Measurements from ENCODE around the gene HNRNPH1. TPM values are rescaled to one million over a fixed set of nuclear protein-coding genes. Genes with fewer than 3 reads are reported as not detected.

Gene HNRNPH1
- total and polyA plus RNA-seq, 2 of the 8 experiments (the other 6 are each of a cell fraction or from before 2014, with no cell fraction given) = 170 to 735 TPM

DNA sequence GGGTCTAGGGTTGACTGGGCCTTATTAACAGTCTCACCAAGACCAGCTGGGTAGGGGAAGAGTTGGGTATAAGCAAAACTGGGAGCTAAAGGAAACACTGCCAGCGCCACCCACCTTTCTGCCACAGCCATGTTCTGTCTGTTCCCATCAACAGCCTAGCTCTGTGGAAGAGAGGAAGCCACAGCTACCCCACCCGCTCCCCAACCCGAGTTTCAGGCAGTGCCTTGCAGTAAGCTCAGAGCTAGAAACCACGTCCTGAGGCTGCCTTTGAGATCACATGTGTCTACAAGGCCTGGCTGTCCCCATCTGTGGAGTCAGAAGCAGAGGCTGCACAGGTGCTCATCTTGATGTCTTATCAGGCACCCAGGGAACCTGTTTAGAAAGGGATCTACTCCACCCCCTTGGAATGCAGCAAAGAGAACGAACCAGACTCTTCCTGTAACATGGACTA lies 15.3 kb downstream of the HNRNPH1 start:
- Histone ChIP-seq H4K5ac (ENCODE audit: insufficient read length, low read depth, low read length) (no peak overlapping the region), H2BK120ac (replicated peaks; ENCODE audit: low read depth, low read length) (no peak overlapping the region), H3K23me2 (ENCODE audit: low read depth, low read length) (no peaks in the 10 kb centered on the region), H2BK15ac (ENCODE audit: low read length) (no peak overlapping the region), H2BK12ac (ENCODE audit: low read depth, low read length) (no peak overlapping the region), H3K27me3 (replicated peaks in 1 of 4; ENCODE audit: control insufficient read depth in 3 of 4, extremely low read depth in 1 of 4, insufficient read depth in 3 of 4, low read length in 3 of 4) (no peaks in the 10 kb centered on the region), H3K27ac (ENCODE audit: low read depth, low read length) (no peak overlapping the region), H2BK5ac (ENCODE audit: low read depth, low read length) (no peak overlapping the region), H2BK20ac (ENCODE audit: low read length) (no peak overlapping the region), H3K4me3 (ENCODE audit: extremely low read depth in 1 of 4, insufficient read depth in 2 of 4, low read depth in 3 of 4, low read length in 4 of 4) (no peak overlapping the region), H4K91ac (replicated peaks; ENCODE audit: insufficient read length, low read length) (no peak overlapping the region), H4K20me1 (replicated peaks in 1 of 2; ENCODE audit: control insufficient read depth in 1 of 2, insufficient read depth in 2 of 2, low read length in 2 of 2) (peaks cover 13 to 25% of the 10 kb centered on the region in 2 experiments), H3K9ac (replicated peaks in 1 of 4; ENCODE audit: extremely low read depth in 1 of 4, low read depth in 3 of 4, low read length in 3 of 4) (no peak overlapping the region), H3K9me3 (ENCODE audit: insufficient read depth in 2 of 2, low read depth in 1 of 2, low read length in 1 of 2) (no peaks in the 10 kb centered on the region), H3K79me1 (ENCODE audit: low read depth, low read length) (peaks cover 2% of the 10 kb centered on the region; the same call in 1 of the 2 replicates), H3K14ac (ENCODE audit: insufficient read length) (no peak overlapping the region), H3K4me1 (replicated peaks in 1 of 4; ENCODE audit: control insufficient read depth in 3 of 4, insufficient read depth in 4 of 4, low read length in 3 of 4) (no peaks in the 10 kb centered on the region), H3K23ac (ENCODE audit: insufficient read length) (no peak overlapping the region), H4K8ac (ENCODE audit: extremely low read depth, insufficient read depth, low read length) (no peak overlapping the region), H3K36me3 (ENCODE audit: control insufficient read depth in 2 of 4, insufficient read depth in 4 of 4, low read length in 3 of 4) (peaks cover 25 to 75% (median 42%) of the 10 kb centered on the region in 4 experiments), H3K4ac (replicated peaks; ENCODE audit: insufficient read length, low read depth, low read length) (no peak overlapping the region), H3K18ac (ENCODE audit: extremely low read depth, low read length) (no peak overlapping the region), H2AFZ (ENCODE audit: low read length) (no peak overlapping the region), H2AK5ac (ENCODE audit: low read depth, low read length) (no peak overlapping the region), H3K56ac (replicated peaks; ENCODE audit: insufficient read length, low read depth, low read length) (no peak overlapping the region), H3K4me2 (ENCODE audit: insufficient read depth in 1 of 2, low read depth in 2 of 2, low read length in 2 of 2) (no peak overlapping the region), H3K79me2 (ENCODE audit: control insufficient read depth in 1 of 2, insufficient read depth in 2 of 2, low read length in 2 of 2) (no peaks in the 10 kb centered on the region)
- ChIA-PET CTCF (ENCODE audit: partially characterized antibody) (interaction anchor here (1.1 to 4.9 kb wide), 6 partner anchors 12 to 111 kb away, joined by 3 to 19 read pairs (median 8); no protein-coding TSS in a partner anchor), POLR2A (ENCODE audit: partially characterized antibody) (interaction anchor here (0.6 to 20.5 kb wide), 9 partner anchors 33 to 178 kb away, joined by 3 to 351 read pairs (median 3); no protein-coding TSS in a partner anchor)
- FAIRE-seq (no peak), DNase-seq (ENCODE audit: low read depth in 1 of 2, low spot score in 2 of 2) (no peak)
- TF ChIP-seq SP2 (IDR thresholded peaks at IDR 0.05; ENCODE audit: low read length) (no peak), POLR2A (IDR thresholded peaks at IDR 0.05; ENCODE audit: control extremely low read depth in 1 of 2, low read depth in 2 of 2, low read length in 2 of 2) (peak in 1 of 2 experiments; percentile 12; a peak in 2 of 3 replicates), POLR2AphosphoS5 (IDR thresholded peaks at IDR 0.05; ENCODE audit: low read depth, low read length) (peak; percentile 90)
- 92% methylated on average over 5 of the region's 5 CpGs; no CpG with 5 or more reads in 1 of the 2 experiments for WGBS, 2 experiments (ENCODE audit: extremely low coverage in 1 of 2, insufficient coverage in 1 of 2, insufficient read length in 1 of 2, insufficient replicate concordance in 2 of 2, low coverage in 1 of 2, low lambda C conversion rate in 2 of 2, missing lambda C conversion rate in 1 of 2)

Data from H1 (cell line).